Stimulated activated CD4-positive, alpha-beta T cell treated with anti-CD3 and anti-CD28 coated beads, TNF-alpha, amount 100 ng/mL, for 4 hours (primary cell): ENCODE results near the gene CCNL2.
"Not testable (repeated sequence)": the region's sequence is repeated elsewhere in the genome, so short reads cannot be mapped to it uniquely, and the experiment has no call there.

ENCODE experiments used
- DNase-seq, 3 experiments: peaks; one replicate each; pipeline ENCODE4 v3.0.0-alpha.2; 2020; ENCODE audit warnings: low read depth in 3 of 3

Gene CCNL2

DNA sequence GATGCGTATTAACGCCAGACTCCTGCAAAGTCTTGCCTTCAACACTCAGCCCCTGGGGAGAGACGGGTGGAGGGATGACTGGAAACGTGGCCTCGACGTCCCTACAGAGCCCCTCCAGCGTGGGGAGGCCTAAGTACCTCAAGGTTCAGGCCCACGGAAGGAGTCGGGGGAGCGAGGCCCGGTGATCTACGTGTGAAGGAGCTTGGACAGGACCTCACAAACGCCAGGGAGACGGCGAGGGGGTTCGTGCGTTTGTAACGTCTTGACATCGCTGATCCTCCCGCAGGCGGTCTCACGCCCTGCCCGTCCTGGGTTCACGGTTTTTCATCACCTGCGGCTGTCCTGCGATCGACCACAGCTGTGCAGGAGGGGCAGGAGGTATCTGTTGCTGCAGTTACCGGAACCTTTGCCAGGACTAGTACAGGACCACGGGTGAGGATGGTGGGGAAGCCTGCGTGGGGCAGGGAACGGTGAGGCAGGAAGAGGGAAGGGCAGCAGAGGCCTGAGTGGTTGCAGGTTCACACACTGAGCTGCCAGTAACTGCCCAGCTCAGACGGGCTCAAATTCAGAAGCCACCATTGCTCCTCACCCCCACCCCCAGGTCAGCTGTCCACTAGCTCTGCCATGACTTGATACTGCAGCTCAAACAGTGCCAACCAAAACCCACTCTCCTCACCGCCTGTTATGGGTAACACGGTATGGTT is 889 bp upstream of the CCNL2 start:
- DNase-seq: no peak

DNA sequence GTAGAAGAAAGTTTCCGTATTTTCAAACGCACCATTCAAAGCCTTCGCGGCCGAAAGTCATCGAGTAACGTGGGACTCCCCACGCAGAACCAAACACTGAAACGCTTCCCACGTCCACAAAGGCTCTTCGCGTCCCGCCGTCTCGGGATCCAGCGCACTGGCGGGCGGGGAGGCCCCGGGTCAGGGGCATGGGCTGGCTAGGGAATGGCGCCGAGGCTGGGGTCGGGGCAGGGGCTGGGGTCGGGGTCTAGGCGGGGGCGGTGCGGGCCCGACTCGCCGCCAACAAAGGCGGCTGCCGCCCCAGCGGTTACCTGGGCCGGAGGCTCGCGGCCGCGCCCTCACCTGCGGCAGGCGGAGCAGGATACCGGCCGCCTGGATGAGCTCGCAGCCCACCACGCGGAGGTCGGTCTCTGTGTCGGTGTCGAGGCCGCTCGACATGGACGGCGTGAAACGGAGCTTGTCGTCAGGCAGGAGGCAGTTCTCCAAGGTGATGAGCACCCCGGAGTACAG is 403 bp downstream of the CCNL2 start:
- DNase-seq: no peak

GRCh38 chr1:1397839-1398523 is 1.2 kb downstream of the CCNL2 start:
- DNase-seq: no peak

- DNase-seq: no peak
These were observed 4.0 kb downstream of the CCNL2 start for GRCh38 chr1:1395166-1395565.

DNA sequence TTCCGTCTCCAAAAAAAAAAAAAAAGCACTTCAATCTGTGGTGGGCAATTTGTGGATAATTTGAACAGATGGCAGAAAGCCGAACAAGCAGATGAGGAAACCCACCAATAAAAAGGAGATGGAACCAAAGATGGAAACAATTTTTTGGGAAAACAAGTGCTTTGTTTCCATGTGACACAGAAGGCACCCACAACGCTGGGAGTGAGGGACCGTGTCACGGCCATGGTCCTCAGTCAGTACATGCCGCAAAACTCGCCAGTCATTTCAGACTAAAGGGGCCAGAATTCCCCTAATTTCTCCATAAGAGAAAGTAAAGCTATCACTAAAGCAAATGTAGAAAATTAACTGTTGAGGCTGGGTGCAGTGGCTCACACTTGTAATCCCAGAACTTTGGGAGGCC is 5.0 kb downstream of the CCNL2 start:
- no peak for DNase-seq

DNA sequence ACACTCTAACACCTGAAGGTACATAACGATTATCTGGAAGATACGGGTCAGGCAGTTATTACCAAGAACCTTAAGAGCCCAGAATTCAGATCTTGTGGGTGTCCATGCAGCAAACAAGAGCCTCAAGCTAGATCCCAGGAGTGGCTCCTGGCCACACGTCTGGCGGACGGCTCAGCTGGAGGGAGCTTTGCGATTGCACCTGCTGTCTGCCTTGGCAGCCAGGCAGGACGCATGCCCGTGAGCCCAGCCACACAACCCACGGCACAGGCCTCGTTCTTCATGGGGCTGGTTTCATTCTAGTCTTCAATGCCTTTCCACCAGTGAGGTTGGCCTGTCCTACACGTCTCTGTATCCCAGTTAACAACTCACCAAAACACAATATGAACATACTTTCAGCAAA is 5.7 kb downstream of the CCNL2 start:
- no peak for DNase-seq

DNA sequence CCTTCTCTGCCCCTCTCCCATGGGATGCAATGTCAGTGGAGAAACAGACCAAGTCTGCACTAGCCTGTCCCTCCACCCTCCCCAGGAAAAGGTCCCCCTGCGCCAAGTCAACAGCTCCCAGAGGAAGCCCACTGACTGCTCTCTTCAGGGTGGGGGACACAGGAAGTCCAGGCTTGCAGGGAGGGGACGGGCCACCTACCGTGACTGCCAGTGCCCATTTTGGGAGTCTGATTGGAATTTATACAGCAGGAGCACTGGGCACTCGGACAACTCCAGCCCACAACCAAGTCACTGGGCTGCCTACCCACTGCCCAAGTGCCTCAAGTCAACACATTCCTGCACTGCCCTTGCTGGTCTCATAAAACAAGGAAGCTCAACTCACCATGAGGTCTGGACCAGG is 6.1 kb downstream of the CCNL2 start:
- DNase-seq: no peak

- no peak for DNase-seq
These were observed 7.9 kb downstream of the CCNL2 start for GRCh38 chr1:1391225-1391624.

GRCh38 chr1:1390675-1391074 is 8.5 kb downstream of the CCNL2 start:
- no peak for DNase-seq

GRCh38 chr1:1388078-1388472 is 11.1 kb downstream of the CCNL2 start:
- no peak for DNase-seq

DNA sequence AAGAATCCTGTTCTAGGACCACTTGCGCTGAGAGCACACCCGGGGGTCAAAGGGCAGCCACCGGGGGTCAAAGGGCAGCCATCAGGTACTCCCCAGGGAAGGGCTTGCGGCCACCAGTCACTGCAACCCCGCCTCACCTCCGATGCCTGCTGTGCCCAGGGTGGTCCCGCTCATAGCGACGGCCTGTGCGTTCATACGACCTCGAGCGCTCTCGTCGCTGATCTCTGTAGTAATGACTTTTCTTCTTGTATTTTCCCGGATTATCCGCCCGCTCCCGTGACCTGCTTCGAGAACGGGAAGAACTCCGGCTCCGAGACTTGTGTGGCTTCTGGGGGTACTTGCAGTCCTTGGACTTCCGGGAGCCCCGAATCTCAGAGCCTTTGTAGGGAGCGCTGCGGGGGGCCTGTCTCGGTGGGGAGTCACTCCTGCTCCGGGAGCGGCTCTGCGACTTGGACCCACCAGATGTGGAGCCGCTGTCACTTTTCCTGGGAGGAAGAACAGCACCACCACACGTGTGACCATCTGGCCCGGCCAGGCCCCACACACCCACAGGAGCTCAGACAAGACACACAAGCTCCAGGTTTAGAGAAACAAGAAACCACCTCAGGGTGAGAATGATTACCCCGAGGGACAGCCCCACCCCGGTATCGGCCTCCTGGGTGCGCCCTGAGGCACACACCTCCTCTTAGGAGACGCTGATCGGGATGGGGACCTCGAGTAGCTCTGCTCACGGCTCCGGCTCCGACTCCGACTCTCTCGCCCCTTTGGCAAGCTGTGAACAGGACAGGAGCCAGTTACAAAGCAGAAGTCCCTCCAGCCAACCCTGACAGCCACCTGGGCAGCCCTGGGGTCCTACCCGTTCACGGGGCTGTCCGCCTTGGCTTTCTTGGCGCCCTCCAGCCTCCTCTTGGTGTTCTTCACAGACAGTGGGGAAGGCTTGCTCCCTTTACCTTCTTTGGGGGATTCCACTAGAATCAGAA is 11.7 kb downstream of the CCNL2 start:
- no peak for DNase-seq

GRCh38 chr1:1385931-1386330 is 13.2 kb downstream of the CCNL2 start:
- no peak for DNase-seq

GRCh38 chr1:1385339-1385738 is 13.8 kb downstream of the CCNL2 start:
- DNase-seq: not testable (repeated sequence)

DNA sequence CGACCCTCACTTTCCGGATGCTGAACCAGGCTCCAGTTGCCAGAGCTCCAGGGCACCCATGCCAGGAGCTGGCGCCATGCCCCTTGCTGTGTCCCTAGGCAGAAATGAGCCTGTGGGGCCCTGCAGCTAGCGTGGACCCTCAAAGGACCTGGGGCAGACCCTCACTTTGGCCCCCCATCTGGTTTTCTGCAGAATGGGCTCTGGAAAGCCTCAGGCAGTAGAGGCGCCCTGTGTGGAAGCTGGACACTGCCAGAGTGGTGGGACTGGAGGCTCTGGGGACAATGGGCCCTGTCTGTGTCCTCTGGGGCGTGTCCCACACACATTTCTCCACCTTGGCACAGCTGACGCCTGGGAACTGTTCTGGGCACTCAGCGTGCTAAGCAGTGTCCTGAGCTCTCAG is 17.8 kb downstream of the CCNL2 start:
- DNase-seq: no peak

GRCh38 chr1:1380860-1381259 is 18.3 kb downstream of the CCNL2 start:
- DNase-seq: no peak

GRCh38 chr1:1377540-1378205 is 21.5 kb downstream of the CCNL2 start:
- DNase-seq: no peak

GRCh38 chr1:1376551-1377226 is 22.4 kb downstream of the CCNL2 start:
- DNase-seq: no peak

GRCh38 chr1:1374929-1375662 is 24.0 kb downstream of the CCNL2 start, which contains the start of gene AURKAIP1:
TSS of gene AURKAIP1 (minus strand) at chr1:1375207. CDS start at chr1:1374756, 451 bp downstream.
- DNase-seq: peak; percentile 85 to 92 (median 88)

DNA sequence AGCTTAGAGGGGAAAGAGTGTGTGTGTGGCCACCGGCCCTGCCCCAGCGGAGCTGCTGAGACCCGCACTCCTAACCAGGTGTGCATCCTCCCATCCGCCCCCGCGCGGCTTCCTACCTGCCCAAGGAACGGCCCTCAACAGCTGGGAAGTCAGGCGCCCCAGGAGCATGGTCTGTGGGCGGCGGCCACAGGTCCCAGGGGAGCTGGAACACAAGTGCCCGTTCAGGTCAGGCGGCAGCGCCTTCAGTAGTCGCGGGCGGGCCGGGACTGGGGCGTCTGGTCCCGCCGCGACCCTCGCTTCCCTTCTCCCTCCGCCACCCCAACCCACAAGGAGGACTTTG is 24.6 kb downstream of the CCNL2 start:
- no peak for DNase-seq

DNA sequence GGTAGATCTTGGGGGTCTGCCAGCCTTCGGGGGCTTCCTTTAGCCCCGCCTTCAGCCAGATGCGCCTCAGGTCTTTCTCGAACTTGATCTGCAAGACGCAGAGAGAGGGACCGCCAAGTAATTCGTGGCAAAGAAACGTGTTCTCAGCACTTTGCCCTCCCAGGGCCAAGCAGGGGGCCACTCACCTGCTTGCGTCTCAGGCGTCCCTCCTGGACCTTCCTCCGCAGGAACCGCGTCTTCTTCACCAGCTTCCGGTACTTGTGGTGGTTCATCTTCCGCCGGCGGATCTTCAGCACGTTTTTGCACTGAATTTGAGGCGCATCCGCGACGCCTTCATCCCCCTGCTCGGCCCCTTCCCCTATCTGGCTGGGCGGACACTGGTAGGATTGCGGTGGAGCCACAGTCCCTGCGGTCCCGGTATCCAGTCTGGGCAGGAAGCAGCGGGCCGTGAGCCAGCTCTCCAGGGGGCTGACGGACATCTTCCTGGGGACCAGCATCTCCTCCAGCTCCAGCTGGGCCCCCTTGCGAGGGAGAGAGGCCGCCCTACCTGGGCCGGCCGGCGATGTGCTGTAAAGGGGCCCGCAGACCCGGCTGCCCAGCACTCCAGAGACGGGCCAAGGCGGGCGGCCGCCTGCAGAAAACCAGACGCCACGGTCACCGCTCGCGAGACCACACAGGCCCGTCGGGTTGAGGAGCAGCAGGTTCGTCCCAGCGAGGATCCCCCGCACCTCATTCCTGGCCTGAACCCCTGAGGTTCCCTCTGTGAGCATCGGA is 25.1 kb downstream of the CCNL2 start:
- DNase-seq: no peak
